MM.1S (cell line): ENCODE measurements around the gene GSDMA.

Experiments
- EZH2 ChIP-seq: fragments of 300-600 bp; sonication (generic); optimal IDR thresholded peaks from 2 replicates; pipeline ENCODE3; 2017; ENCODE audit warnings: low read depth, mild to moderate bottlenecking, antibody characterized with exemption, low read length, mixed read lengths
- EZH2phosphoT487 ChIP-seq: fragments of 300-600 bp; sonication (generic); IDR thresholded peaks from 2 replicates; pipeline ENCODE4 v1.6.1; 2018; ENCODE audit warnings: antibody characterized with exemption, low read length
- TF ChIP-seq, protein P1 (sequence below): fragments of 300-600 bp; sonication (generic); IDR thresholded peaks from 2 replicates; pipeline ENCODE4 v1.5.1; 2016; ENCODE audit warnings: antibody characterized with exemption, low read length, mixed read lengths

DNA sequence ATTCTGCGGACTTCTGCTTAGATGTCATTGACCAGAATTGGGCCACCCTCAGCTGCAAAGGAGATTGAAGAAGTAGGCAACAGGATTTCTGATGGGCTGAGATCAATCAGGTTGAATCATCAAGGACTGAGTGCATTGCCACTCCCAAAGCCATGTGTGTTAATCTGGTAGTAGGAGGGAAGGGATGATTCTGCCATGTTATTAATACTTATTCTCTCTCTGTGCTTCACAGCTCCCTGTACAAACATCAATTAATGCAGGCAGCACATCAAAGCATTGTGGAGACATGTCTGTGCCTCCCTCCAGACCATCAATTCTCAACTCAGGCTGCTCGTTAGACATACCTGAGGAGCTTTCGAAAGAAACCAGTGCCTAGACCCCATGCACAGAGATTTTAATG is 23.7 kb upstream of the GSDMA start:
- TF ChIP-seq, protein P1, sequence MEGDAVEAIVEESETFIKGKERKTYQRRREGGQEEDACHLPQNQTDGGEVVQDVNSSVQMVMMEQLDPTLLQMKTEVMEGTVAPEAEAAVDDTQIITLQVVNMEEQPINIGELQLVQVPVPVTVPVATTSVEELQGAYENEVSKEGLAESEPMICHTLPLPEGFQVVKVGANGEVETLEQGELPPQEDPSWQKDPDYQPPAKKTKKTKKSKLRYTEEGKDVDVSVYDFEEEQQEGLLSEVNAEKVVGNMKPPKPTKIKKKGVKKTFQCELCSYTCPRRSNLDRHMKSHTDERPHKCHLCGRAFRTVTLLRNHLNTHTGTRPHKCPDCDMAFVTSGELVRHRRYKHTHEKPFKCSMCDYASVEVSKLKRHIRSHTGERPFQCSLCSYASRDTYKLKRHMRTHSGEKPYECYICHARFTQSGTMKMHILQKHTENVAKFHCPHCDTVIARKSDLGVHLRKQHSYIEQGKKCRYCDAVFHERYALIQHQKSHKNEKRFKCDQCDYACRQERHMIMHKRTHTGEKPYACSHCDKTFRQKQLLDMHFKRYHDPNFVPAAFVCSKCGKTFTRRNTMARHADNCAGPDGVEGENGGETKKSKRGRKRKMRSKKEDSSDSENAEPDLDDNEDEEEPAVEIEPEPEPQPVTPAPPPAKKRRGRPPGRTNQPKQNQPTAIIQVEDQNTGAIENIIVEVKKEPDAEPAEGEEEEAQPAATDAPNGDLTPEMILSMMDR, result no peak
- TF ChIP-seq EZH2 (no peak), EZH2phosphoT487 (no peak)
